ENCODE data around the gene EVI5L. TPM values are rescaled to one million over a fixed set of nuclear protein-coding genes. Genes with fewer than 3 reads are reported as not detected.

EVI5L gene
- polyA plus RNA-seq, 1 experiment = 11.7 TPM

- Histone ChIP-seq H3K36me3 (ENCODE audit: control insufficient read depth, insufficient read depth, low read length) (no peaks in the 10 kb centered on the region), H3K4me3 (ENCODE audit: low read depth, low read length) (no peak overlapping the region), H3K27me3 (ENCODE audit: control insufficient read depth, insufficient read depth, low read length) (peaks cover 15% of the 10 kb centered on the region)
- POLR2A ChIA-PET = no interaction called here
- CTCF ChIA-PET = no interaction called here
- DNase-seq (ENCODE audit: low read depth) = no peak
- no peak for TF ChIP-seq CTCF (IDR thresholded peaks at IDR 0.05; ENCODE audit: insufficient read depth, low read depth, low read length)
Measured at GRCh38 chr19:7787602-7788177, 42.3 kb upstream of the EVI5L start.

- DNase-seq (ENCODE audit: low read depth) = no peak
- POLR2A ChIA-PET = no interaction called here
- Histone ChIP-seq H3K27me3 (ENCODE audit: control insufficient read depth, insufficient read depth, low read length) (peaks cover 17% of the 10 kb centered on the region), H3K36me3 (ENCODE audit: control insufficient read depth, insufficient read depth, low read length) (no peaks in the 10 kb centered on the region), H3K4me3 (ENCODE audit: low read depth, low read length) (no peak overlapping the region)
- TF ChIP-seq CTCF (IDR thresholded peaks at IDR 0.05; ENCODE audit: insufficient read depth, low read depth, low read length) = no peak
- CTCF ChIA-PET = no interaction called here
Measured at GRCh38 chr19:7788178-7788932, 41.7 kb upstream of the EVI5L start.

GRCh38 chr19:7788933-7789323 lies 41.1 kb upstream of the EVI5L start:
- ChIA-PET POLR2A (no interaction called here), CTCF (no interaction called here)
- no peak for DNase-seq (ENCODE audit: low read depth)
- Histone ChIP-seq H3K4me3 (ENCODE audit: low read depth, low read length) (no peak overlapping the region), H3K36me3 (ENCODE audit: control insufficient read depth, insufficient read depth, low read length) (no peaks in the 10 kb centered on the region), H3K27me3 (ENCODE audit: control insufficient read depth, insufficient read depth, low read length) (peaks cover 17% of the 10 kb centered on the region)
- no peak for TF ChIP-seq CTCF (IDR thresholded peaks at IDR 0.05; ENCODE audit: insufficient read depth, low read depth, low read length)

GRCh38 chr19:7789447-7789846 lies 40.6 kb upstream of the EVI5L start:
- H3K4me3 ChIP-seq (ENCODE audit: low read depth, low read length) = no peak overlapping the region
- ChIA-PET CTCF (no interaction called here), POLR2A (no interaction called here)
- DNase-seq (ENCODE audit: low read depth) = no peak
- H3K27me3 ChIP-seq (ENCODE audit: control insufficient read depth, insufficient read depth, low read length) = peaks cover 17% of the 10 kb centered on the region
- TF ChIP-seq CTCF (IDR thresholded peaks at IDR 0.05; ENCODE audit: insufficient read depth, low read depth, low read length) = no peak
- no peaks in the 10 kb centered on the region for H3K36me3 ChIP-seq (ENCODE audit: control insufficient read depth, insufficient read depth, low read length)

GRCh38 chr19:7790416-7790815 lies 39.6 kb upstream of the EVI5L start:
- CTCF ChIA-PET = interaction anchor here (1.1 to 2.2 kb wide), 4 partner anchors 8 to 222 kb away, joined by 3 to 10 read pairs (median 4); partner anchors contain the start of gene TRAPPC5
- TF ChIP-seq CTCF (IDR thresholded peaks at IDR 0.05; ENCODE audit: insufficient read depth, low read depth, low read length) = no peak
- DNase-seq (ENCODE audit: low read depth) = no peak

More at GRCh38 chr19:7790416-7790815, 39.6 kb upstream of the EVI5L start:
- Histone ChIP-seq H3K36me3 (ENCODE audit: control insufficient read depth, insufficient read depth, low read length) (no peaks in the 10 kb centered on the region), H3K27me3 (ENCODE audit: control insufficient read depth, insufficient read depth, low read length) (peaks cover 17% of the 10 kb centered on the region), H3K4me3 (ENCODE audit: low read depth, low read length) (no peak overlapping the region)
- POLR2A ChIA-PET = no interaction called here

Data from BJ (cell line).